Activated naive CD8-positive, alpha-beta T cell treated with anti-CD3 and anti-CD28 coated beads, Interleukin-2, amount 50 U/mL, for 24 hours (primary cell): ENCODE results near the gene KANK3.

ENCODE experiments used
- ATAC-seq: fragments of 150-1000 bp; cut with Tn5 transposase; one replicate; pipeline ENCODE4 v1.10.0; 2021
- DNase-seq: peaks from one replicate; pipeline ENCODE4 v3.0.0; 2021
- H3K27ac Mint-ChIP-seq: one replicate; pipeline ENCODE4 v1.8.0; 2021; ENCODE audit warnings: mild to moderate bottlenecking, mixed read lengths
- H3K27me3 Mint-ChIP-seq: one replicate; pipeline ENCODE4 v1.8.0; 2021; ENCODE audit warnings: mixed read lengths
- H3K36me3 Mint-ChIP-seq: one replicate; pipeline ENCODE4 v1.8.0; 2021; ENCODE audit warnings: low read depth, mixed read lengths
- H3K4me1 Mint-ChIP-seq: one replicate; pipeline ENCODE4 v1.8.0; 2021; ENCODE audit warnings: mixed read lengths
- H3K4me3 Mint-ChIP-seq: one replicate; pipeline ENCODE4 v1.8.0; 2021; ENCODE audit warnings: mild to moderate bottlenecking, moderate library complexity, mixed read lengths
- H3K9me3 Mint-ChIP-seq: one replicate; pipeline ENCODE4 v1.8.0; 2021; ENCODE audit warnings: mixed read lengths

KANK3 gene

GRCh38 chr19:8335343-8336071 lies 7.6 kb downstream of the KANK3 start:
- no peaks in the 10 kb centered on the region for H3K9me3 Mint-ChIP-seq
- H3K27me3 Mint-ChIP-seq = peaks cover 42% of the 10 kb centered on the region
- no peak overlapping the region for H3K27ac Mint-ChIP-seq
- no peaks in the 10 kb centered on the region for H3K36me3 Mint-ChIP-seq
- DNase-seq (peak; percentile 50), ATAC-seq (peak; percentile 38)
- peaks cover 5% of the 10 kb centered on the region for H3K4me1 Mint-ChIP-seq
- H3K4me3 Mint-ChIP-seq = peak overlapping the region; percentile 45

- DNase-seq = no peak
- no peak overlapping the region for H3K4me3 Mint-ChIP-seq
- H3K27ac Mint-ChIP-seq = no peak overlapping the region
- peak; percentile 60 for ATAC-seq
- peaks cover 36% of the 10 kb centered on the region for H3K27me3 Mint-ChIP-seq
- H3K4me1 Mint-ChIP-seq = peaks cover 5% of the 10 kb centered on the region
- no peaks in the 10 kb centered on the region for H3K9me3 Mint-ChIP-seq
- no peaks in the 10 kb centered on the region for H3K36me3 Mint-ChIP-seq
These were observed 8.4 kb downstream of the KANK3 start for GRCh38 chr19:8334458-8335342.

GRCh38 chr19:8333767-8334457 lies 9.2 kb downstream of the KANK3 start:
- no peaks in the 10 kb centered on the region for H3K36me3 Mint-ChIP-seq
- H3K4me3 Mint-ChIP-seq = no peak overlapping the region
- DNase-seq = no peak
- no peaks in the 10 kb centered on the region for H3K9me3 Mint-ChIP-seq
- ATAC-seq = no peak
- H3K4me1 Mint-ChIP-seq = peaks cover 5% of the 10 kb centered on the region
- peaks cover 34% of the 10 kb centered on the region for H3K27me3 Mint-ChIP-seq
- no peak overlapping the region for H3K27ac Mint-ChIP-seq

GRCh38 chr19:8332976-8333766 lies 9.9 kb downstream of the KANK3 start:
- ATAC-seq (no peak), DNase-seq (no peak)
- H3K4me3 Mint-ChIP-seq = no peak overlapping the region
- no peaks in the 10 kb centered on the region for H3K9me3 Mint-ChIP-seq
- peaks cover 5% of the 10 kb centered on the region for H3K4me1 Mint-ChIP-seq
- no peaks in the 10 kb centered on the region for H3K36me3 Mint-ChIP-seq
- H3K27ac Mint-ChIP-seq = no peak overlapping the region
- H3K27me3 Mint-ChIP-seq = peaks cover 29% of the 10 kb centered on the region

GRCh38 chr19:8331263-8331845 lies 11.7 kb downstream of the KANK3 start:
- Mint-ChIP-seq H3K36me3 (no peaks in the 10 kb centered on the region), H3K27ac (no peak overlapping the region), H3K27me3 (peaks cover 14% of the 10 kb centered on the region), H3K4me3 (no peak overlapping the region), H3K4me1 (peaks cover 3% of the 10 kb centered on the region), H3K9me3 (no peaks in the 10 kb centered on the region)
- ATAC-seq = no peak
- DNase-seq = no peak

GRCh38 chr19:8329996-8330395 lies 13.1 kb downstream of the KANK3 start:
- ATAC-seq (no peak), DNase-seq (no peak)
- H3K27me3 Mint-ChIP-seq = peaks cover 7% of the 10 kb centered on the region
- no peaks in the 10 kb centered on the region for H3K9me3 Mint-ChIP-seq
- H3K4me3 Mint-ChIP-seq = no peak overlapping the region
- no peak overlapping the region for H3K27ac Mint-ChIP-seq
- H3K4me1 Mint-ChIP-seq = no peaks in the 10 kb centered on the region
- no peaks in the 10 kb centered on the region for H3K36me3 Mint-ChIP-seq

GRCh38 chr19:8325454-8325853 lies 17.6 kb downstream of the KANK3 start:
- ATAC-seq = no peak

GRCh38 chr19:8324186-8325050 lies 18.6 kb downstream of the KANK3 start:
- peak; percentile 3 for ATAC-seq
- DNase-seq = peak; percentile 22
- Mint-ChIP-seq H3K27ac (peak overlapping the region; percentile 96), H3K4me1 (peaks cover 26% of the 10 kb centered on the region), H3K4me3 (peak overlapping the region; percentile 99), H3K9me3 (no peaks in the 10 kb centered on the region), H3K36me3 (peaks cover 33% of the 10 kb centered on the region), H3K27me3 (no peaks in the 10 kb centered on the region)

More at GRCh38 chr19:8325454-8325853, 17.6 kb downstream of the KANK3 start:
- H3K36me3 Mint-ChIP-seq = peaks cover 29% of the 10 kb centered on the region
- H3K9me3 Mint-ChIP-seq = no peaks in the 10 kb centered on the region
- no peaks in the 10 kb centered on the region for H3K27me3 Mint-ChIP-seq
- no peak for DNase-seq
- H3K4me3 Mint-ChIP-seq = no peak overlapping the region
- peaks cover 16% of the 10 kb centered on the region for H3K4me1 Mint-ChIP-seq
- no peak overlapping the region for H3K27ac Mint-ChIP-seq

GRCh38 chr19:8323781-8324185 lies 19.3 kb downstream of the KANK3 start:
- ATAC-seq = peak; percentile 26
- H3K9me3 Mint-ChIP-seq = no peaks in the 10 kb centered on the region
- peak overlapping the region; percentile 96 for H3K27ac Mint-ChIP-seq
- peak; percentile 27 for DNase-seq
- peaks cover 36% of the 10 kb centered on the region for H3K36me3 Mint-ChIP-seq
- H3K4me1 Mint-ChIP-seq = peaks cover 31% of the 10 kb centered on the region
- H3K4me3 Mint-ChIP-seq = peak overlapping the region; percentile 99
- no peaks in the 10 kb centered on the region for H3K27me3 Mint-ChIP-seq

GRCh38 chr19:8322638-8322997 lies 20.4 kb downstream of the KANK3 start:
- no peaks in the 10 kb centered on the region for H3K27me3 Mint-ChIP-seq
- peak overlapping the region; percentile 99 for H3K4me3 Mint-ChIP-seq
- no peak for ATAC-seq
- no peaks in the 10 kb centered on the region for H3K9me3 Mint-ChIP-seq
- DNase-seq = no peak
- H3K36me3 Mint-ChIP-seq = peaks cover 38% of the 10 kb centered on the region
- H3K27ac Mint-ChIP-seq = peak overlapping the region; percentile 96
- peaks cover 32% of the 10 kb centered on the region for H3K4me1 Mint-ChIP-seq

GRCh38 chr19:8321986-8322637 lies 20.9 kb downstream of the KANK3 start:
- Mint-ChIP-seq H3K27me3 (no peaks in the 10 kb centered on the region), H3K4me1 (peaks cover 32% of the 10 kb centered on the region), H3K36me3 (peaks cover 42% of the 10 kb centered on the region), H3K9me3 (no peaks in the 10 kb centered on the region), H3K4me3 (peak overlapping the region; percentile 99), H3K27ac (peak overlapping the region; percentile 96)
- DNase-seq (no peak), ATAC-seq (no peak)

- ATAC-seq (peak; percentile 82), DNase-seq (peak; percentile 98)
- peaks cover 42% of the 10 kb centered on the region for H3K36me3 Mint-ChIP-seq
- H3K4me1 Mint-ChIP-seq = peaks cover 32% of the 10 kb centered on the region
- H3K4me3 Mint-ChIP-seq = peak within 1 kb of the TSS; percentile 99
- H3K27ac Mint-ChIP-seq = peak within 1 kb of the TSS; percentile 96
- H3K9me3 Mint-ChIP-seq = no peaks in the 10 kb centered on the region
- H3K27me3 Mint-ChIP-seq = no peaks in the 10 kb centered on the region
These were observed 21.7 kb downstream of the KANK3 start, which contains the start of the genes NDUFA7 and RPS28 for GRCh38 chr19:8321067-8321985. Gene NDUFA7 (minus strand): TSS chr19:8321375. CDS start chr19:8321358, 17 bp downstream. Gene RPS28 (plus strand): TSS chr19:8321496. CDS start chr19:8321531, 35 bp downstream.
